C4-2B (cell line): ENCODE data around the gene HSP90AA1.
"Not testable (repeated sequence)": the region's sequence is repeated elsewhere in the genome, so short reads cannot be mapped to it uniquely, and the experiment has no call there.

Source experiments
- H3K27ac ChIP-seq: fragments of 450-650 bp; 2 replicates; pipeline ENCODE4 v1.5.1; 2017
- CTCF ChIP-seq: fragments of 450-650 bp; conservative IDR thresholded peaks from 2 replicates; pipeline ENCODE4 v1.5.1; 2017; ENCODE audit warnings: mild to moderate bottlenecking
- ZFX ChIP-seq: fragments of 450-650 bp; IDR thresholded peaks from 2 replicates; pipeline ENCODE4 v1.6.1; 2017

Gene HSP90AA1

GRCh38 chr14:102084931-102085330, 1.9 kb downstream of the HSP90AA1 start:
- no peak overlapping the region for H3K27ac ChIP-seq

GRCh38 chr14:102084522-102084921, 2.3 kb downstream of the HSP90AA1 start:
- not testable (repeated sequence) for H3K27ac ChIP-seq

More at GRCh38 chr14:102084931-102085330, 1.9 kb downstream of the HSP90AA1 start:
- no peak for TF ChIP-seq ZFX

- no peak overlapping the region for H3K27ac ChIP-seq
- TF ChIP-seq ZFX: no peak
- TF ChIP-seq CTCF: no peak
These were observed 5.4 kb downstream of the HSP90AA1 start for GRCh38 chr14:102081231-102082080.

- TF ChIP-seq ZFX (no peak), CTCF (no peak)
- no peak overlapping the region for H3K27ac ChIP-seq
These were observed 6.4 kb downstream of the HSP90AA1 start for GRCh38 chr14:102080183-102081080.

GRCh38 chr14:102079700-102079979, 7.2 kb downstream of the HSP90AA1 start:
- no peak overlapping the region for H3K27ac ChIP-seq
- TF ChIP-seq ZFX: no peak
- TF ChIP-seq CTCF: no peak

GRCh38 chr14:102078831-102079699, 7.8 kb downstream of the HSP90AA1 start:
- TF ChIP-seq CTCF (no peak), ZFX (no peak)
- H3K27ac ChIP-seq: no peak overlapping the region

- not testable (repeated sequence) for H3K27ac ChIP-seq
These were observed 8.5 kb downstream of the HSP90AA1 start for GRCh38 chr14:102078361-102078791.

- TF ChIP-seq ZFX (no peak), CTCF (no peak)
- no peak overlapping the region for H3K27ac ChIP-seq
These were observed 9.5 kb downstream of the HSP90AA1 start for GRCh38 chr14:102077382-102077709.
